Activated naive CD4-positive, alpha-beta T cell treated with anti-CD3 and anti-CD28 coated beads, Interleukin-2, amount 50 U/mL, for 16 hours (primary cell): ENCODE results near the gene KLHL29.

Experiments
- DNase-seq: peaks from one replicate; pipeline ENCODE4 v3.0.0-alpha.2; 2020

KLHL29 gene

DNA sequence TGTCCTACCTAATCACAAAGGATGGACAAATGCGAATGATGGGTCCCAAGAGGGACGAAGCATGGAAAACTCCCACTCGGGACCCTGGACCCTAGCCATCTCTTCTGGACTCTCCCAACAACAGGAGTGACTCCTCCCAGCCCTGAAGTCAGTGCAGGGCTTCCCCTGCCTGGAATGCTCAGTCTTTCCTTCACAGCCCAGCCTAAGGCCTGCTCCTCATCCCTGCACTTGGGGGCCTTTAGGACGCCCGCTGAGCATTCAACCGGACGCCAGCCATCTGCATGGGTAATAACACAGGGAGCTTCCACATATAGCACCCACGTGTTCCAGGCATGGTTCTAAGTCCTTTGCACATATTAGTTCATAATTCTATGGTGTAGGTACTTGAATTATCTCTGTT is 237.5 kb downstream of the KLHL29 start:
- no peak for DNase-seq

DNA sequence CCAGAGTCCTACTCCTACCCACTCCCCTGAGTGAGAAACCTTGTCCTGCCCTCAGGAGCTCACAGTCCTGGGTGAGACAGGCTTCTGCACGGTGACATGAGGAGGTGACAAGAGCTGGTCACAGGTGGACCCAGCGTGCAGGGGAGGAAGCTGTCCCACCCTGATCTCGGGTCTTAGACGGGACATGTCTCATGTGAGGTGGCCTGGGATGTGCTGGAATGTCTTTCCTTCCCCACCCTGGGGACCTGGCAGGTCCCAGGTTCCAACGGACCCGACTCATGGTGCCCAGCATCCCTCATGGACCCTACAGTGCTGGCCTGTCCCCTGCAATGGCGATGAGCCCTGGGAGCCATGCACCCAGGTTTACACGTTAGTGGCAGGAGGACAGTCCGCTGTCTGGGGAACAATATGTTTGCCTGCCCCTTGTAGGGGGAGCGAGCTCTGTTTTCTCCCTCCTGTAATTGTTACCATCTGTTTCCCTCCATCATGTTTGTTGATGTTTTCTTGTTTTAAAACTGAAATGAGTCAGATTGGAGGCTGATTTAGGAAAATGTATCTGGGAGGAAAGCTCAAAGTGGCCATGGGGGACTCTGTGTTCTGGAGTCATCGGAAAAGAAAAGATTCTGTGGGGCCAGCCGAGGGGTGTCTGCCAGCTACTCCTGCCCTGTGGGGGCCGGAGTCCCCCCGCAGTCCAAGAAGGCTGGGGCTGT is 238.1 kb downstream of the KLHL29 start:
- DNase-seq: no peak

DNA sequence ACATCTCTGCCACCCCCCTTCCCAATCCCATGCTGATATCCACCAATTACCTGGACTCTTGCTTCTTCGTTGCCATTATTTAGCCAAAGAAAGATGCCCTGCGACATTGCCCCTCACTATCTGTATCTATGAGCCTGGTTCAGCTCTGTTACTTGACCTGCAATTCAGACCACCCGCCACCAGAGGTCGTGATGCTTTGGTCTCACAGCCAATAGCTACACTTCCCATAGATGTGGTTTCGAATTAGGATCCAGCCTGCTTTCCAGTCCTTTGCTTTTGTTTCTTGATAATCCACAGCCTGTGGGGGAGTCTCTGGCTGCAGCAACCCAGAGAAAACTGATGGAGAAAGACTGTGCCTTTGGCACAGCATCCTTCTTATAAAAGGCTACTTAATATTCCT is 239.4 kb downstream of the KLHL29 start:
- DNase-seq: no peak

DNA sequence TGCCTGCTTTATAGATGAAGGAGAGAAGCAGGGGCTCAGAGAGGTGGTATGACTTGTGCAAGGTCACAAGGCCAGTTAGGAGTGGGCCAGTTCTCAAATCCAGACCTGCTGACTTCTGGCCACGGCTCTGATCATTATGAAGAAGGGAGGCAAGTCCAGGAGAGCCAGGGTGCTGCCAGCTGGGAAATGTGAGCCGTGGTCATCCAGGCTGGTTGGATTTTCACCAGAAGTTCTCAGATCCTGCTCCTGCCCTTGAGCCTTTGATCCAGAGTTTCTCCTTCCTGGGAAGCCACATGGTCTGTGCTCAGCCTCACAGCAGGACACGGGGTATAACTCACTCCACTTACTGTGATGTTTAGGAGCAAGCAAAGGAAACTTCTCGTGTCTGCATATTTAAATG is 239.9 kb downstream of the KLHL29 start:
- no peak for DNase-seq

DNA sequence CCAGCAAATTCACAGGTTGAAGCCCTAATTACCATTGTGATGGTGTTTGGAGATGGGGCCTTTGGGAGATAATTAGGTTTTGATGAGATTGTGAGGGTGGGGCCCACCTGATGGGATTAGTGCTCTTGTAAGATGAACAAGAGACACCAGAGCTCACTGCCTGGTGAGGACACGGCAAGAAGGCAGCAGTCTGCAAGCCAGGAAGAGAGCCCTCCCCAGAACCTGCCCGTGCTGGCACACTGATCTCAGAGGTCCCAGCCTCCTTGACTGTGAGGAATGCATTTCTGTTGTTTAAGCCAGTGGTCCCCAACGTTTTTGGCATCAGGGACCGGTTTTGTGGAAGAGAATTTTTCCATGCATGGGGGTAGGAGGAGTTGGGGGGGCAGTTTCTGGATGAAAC is 240.7 kb downstream of the KLHL29 start:
- no peak for DNase-seq

DNA sequence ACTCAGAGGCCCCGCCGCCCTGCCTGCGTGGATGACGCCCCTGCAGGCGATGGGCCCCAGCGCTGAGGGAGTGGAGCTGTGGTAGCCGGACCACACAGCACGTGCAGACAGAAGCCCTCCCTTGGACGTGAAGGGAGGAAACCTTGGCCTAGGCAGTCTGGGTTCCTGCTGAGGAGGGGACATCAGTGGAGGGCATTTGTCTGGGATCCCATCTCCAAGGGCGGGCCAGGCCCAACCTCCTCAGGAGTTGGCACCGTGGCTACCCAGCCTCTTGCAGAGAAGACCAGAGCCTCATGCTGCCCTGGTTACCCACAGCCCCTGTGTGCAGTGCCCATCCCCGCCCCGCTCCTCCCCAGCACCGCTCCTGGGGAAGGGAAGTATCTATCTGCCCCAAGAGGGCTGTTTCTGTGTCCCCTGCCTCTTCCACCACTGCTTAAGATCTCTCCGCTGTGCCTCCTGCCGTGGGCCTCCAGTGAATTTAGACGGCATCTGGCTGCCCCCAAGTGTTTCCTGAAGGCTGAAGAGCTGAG is 241.8 kb downstream of the KLHL29 start:
- no peak for DNase-seq

DNA sequence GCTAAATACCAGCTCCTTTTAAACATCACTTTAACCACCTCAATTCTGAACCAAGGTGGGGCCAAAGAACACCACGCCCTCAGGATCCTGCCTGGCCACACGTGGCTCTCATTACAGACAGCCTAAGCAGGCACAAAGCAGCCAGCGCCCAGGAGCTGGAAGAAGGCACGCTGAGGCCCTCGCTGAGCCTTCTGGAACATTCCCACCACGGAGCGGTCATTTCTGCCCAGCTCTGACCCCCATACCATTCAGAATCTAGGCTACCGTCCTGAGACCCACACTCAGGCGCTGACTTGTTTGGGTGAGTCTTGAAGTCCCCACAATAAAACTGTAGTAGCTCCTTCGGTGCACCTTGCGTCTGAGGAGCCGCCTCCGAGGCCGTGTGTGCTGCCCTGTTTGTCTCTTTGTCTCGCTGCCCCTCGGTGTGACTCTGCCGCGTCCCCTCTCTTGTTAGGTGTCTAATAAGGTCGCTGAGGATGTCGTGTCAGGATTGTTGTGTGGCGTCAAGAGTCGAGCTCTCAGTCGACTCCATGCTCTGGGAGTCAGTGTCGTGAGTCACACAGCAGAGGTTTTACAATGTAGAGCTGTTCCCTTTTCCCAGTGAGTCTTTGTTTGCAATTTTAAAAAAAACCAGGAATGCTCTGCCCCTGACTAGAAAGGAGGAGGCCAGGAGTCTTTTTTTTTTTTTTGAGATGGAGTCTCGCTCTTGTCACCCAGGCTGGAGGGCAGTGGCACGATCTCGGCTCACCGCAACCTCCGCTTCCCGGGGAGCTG is 242.4 kb downstream of the KLHL29 start:
- no peak for DNase-seq

DNA sequence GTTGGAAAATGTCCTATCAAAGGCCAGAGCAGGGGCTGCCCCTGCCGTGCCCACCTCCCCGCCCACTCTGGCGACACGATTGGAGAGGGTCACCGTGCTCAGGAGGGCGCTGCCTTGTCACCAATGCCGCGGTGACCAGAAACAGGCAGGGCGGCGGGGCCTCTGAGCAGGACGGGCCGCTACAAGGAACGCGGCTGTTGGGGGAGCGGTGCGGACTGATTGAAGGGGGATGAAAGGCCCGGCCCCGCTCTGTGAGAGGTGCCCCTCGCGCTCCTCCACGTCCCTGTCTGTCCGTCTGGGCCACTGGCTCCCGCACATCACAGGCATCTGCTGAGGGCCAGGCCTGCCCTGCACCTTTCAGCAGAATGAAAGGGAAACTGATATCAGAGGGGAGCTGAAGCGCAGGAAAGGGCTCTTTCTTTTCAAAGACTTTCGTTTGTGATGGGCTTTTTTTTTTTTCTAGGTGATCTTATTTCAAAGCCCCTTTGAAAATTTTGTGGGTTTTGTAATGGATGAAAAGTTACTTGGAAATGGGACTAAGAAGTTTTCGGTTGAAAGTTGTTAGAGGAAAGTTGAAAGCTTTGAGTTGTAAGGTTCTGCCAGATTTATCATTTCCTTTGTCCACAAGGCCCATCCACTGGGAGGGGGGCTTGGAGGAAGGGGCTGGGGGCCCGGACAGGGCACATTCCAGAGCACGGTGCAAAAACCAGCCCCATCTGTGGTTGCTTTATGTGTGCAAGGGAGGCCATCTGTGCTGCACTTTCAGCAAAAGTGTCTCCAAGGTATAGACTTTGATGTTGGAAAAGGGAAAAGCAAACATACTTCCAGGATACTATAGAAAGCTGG is 244.2 kb downstream of the KLHL29 start:
- no peak for DNase-seq

DNA sequence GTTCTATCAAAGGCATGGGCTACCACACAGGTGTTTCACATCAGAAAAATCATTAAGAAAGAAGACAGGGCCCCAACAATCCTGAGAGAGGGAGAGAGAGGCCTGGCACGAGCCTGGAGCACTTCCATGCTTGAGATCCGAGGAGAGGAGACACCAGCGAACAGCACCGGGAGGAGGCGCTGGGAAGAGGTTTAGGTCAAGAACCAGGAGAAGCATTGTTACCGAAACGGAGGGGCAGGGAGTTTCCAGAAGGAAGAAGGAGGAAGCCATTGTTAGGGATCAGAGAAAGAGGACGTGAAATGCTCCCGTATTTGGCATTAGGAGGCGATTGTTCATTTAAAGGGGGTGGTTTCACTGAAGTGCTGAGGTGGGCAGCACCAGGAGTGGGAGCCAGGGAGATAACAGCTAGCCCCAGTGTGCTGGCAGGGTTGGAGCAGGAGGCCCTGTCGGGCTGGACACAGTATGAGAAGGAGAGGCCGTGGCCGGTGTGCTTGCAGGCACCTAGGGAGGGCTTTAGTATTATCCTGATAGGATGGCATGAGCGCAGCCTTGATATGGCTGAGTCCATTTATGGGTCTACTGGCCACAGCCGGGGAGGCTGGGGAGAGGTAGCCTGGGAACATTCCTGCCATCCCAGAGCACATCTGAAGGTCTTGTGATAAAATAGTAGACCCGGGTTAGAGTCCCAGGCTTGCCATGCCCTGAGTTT is 244.9 kb downstream of the KLHL29 start:
- no peak for DNase-seq

DNA sequence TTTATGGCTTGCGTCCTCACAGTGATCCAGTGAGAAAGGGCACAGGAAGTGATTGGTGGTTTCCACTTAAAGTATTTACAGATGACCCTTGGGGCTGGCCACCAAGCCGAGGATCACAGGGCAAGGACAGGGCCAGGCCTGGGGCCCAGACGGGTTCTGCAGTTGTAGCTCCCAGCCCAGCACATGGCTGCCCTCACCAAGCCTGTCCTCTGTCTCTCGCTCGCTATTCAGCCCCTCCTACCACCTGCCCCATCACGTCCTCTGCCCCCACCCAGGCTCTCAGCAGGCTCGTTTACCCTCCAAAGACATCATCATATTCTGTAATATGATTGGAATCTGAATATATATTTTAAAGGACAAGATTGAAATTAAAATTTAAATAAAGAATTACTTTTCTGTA is 246.0 kb downstream of the KLHL29 start:
- no peak for DNase-seq

DNA sequence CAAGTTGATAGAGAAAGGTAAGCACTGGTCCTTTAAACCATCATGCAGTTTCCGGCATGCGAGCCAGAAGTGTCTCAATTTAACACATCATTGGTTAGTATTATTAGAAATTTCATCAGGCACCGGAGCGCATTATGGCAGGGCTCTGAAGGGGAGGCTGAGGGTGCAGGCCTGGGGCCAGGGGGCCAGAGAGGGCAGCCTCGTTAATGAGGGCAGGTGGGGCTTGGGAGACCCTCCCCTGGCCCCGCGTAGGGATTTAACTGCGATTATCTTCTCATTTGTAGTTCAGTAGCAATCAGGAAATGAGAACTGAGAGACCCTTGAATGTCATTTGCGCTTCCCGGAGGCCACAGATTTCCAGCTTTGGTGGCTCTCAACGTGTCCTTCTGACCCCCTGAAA is 246.4 kb downstream of the KLHL29 start:
- no peak for DNase-seq

DNA sequence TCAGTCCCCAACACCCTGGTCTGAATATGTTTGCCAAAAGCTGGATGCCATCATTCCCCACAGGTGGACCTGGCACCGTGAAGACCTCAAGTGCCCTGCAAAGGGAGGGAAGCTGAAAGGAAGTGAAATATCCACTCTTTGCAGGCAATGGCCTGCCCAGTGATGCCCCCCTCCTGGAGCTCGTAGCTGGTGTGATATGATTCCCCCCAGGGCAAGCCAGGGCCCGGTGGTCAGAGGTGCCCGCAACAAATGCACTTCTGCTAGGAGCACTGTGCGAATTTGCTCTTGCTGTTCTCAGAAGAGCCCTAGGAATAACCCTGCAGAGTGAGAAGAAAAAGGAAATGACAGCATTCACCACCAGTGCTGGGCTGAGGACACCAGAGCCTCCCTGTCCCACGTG is 247.4 kb downstream of the KLHL29 start:
- DNase-seq: no peak

DNA sequence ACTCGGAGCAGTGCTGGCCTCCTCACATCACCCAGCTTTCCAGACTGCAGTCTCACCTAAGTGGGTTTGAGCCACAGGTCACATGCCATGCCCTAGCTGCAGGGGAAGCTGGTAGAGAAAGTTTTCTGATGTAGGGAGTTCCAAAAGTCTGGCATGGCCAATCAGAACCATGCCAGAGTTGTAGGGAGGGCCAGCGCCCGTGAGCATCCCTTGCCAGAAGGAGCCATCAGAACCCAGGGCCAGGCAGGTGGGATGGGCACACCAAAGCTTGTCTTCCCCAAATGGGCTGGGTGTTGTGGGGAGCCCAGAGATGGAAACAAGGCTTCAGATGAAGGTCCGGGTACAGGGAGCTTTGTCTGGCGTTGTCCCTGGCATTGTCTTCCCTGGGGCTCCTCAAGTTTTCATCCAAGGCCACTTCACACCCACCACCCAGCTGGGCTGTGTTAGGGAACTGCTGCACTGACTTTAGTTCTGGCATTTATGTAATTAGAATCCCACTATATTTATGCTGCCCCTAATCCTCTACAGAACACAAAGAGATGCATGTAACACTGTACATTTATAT is 247.9 kb downstream of the KLHL29 start:
- DNase-seq: no peak

DNA sequence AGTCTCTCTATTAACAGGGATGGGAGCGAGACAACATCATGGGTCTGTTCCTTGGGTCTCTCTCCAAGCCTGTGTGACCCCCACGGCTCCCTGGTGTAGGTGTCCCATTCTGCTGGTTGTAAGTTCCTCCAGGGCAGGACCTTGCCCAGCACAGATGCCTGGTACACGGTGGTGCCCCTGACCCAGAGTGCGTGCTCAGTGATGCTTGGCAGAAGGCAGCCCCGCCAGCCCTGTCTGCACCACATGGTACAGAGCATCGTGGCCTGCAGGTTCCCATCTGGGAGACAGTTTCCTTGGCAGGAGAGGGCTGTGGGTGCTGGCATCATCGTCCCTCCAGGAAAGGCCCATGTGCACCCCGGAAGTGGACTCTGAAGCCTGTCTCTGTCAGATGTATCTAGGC is 249.0 kb downstream of the KLHL29 start:
- DNase-seq: no peak

DNA sequence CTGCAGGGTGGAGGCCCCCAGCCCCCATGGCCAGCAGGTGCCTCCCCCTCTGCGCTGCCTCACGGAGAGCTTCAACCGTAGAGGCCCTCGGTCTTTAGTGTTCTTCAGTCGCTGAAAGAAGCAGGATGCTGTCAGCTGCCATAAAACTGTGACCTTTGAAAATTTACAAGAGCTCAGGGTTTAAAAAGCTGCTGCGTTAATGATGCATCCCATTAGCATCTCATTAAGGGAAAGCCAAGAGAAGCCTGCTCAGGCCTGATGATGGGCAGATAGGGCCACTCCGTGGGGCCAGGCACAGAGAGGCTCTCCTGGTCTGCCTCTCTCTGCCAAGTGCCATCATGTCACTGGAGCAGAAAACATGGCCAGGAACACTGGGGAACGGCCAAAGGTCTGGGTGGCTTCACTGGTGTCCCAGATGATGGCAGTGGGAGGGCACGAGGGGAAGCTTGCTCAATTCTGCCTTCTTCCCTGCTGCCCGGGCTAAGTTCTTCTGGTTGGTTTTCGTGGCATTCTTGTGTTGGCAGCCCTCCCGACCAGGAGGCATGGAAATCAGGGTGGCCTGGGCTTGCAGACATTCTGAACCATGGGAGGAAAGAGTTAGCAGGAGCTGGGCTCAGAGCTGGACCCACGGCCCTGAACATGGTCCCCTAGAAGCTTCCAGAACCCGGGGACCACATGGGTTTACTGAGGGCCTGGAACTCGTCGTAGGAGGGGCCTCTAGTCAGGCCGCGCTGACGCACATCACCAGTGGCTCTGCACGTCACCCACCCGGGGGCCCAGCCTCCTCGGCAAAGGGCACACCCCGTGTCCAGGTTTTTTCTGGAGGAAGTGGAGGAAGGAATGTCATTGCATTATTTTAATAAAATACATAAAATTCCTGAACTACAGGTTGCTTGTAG is 250.7 kb downstream of the KLHL29 start:
- DNase-seq: no peak

DNA sequence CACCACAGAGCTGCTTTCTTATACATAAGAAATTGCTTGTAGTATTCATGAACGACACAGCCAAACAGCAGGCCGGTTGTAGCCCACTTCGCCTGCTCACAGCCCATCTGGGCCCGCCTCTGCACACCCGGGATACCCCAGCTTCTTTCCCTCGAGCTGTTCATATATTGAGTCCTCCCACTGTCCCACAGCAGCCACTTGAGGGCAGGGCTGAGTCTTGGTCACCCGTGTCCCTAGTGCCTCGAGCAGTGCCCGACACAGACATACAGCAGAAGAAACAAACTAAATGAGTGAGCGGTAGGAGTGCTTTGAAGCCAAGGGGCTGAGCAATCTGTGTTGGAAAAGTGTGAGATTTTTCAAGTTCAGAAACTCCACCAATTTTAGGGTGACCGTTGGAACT is 251.4 kb downstream of the KLHL29 start:
- DNase-seq: no peak

DNA sequence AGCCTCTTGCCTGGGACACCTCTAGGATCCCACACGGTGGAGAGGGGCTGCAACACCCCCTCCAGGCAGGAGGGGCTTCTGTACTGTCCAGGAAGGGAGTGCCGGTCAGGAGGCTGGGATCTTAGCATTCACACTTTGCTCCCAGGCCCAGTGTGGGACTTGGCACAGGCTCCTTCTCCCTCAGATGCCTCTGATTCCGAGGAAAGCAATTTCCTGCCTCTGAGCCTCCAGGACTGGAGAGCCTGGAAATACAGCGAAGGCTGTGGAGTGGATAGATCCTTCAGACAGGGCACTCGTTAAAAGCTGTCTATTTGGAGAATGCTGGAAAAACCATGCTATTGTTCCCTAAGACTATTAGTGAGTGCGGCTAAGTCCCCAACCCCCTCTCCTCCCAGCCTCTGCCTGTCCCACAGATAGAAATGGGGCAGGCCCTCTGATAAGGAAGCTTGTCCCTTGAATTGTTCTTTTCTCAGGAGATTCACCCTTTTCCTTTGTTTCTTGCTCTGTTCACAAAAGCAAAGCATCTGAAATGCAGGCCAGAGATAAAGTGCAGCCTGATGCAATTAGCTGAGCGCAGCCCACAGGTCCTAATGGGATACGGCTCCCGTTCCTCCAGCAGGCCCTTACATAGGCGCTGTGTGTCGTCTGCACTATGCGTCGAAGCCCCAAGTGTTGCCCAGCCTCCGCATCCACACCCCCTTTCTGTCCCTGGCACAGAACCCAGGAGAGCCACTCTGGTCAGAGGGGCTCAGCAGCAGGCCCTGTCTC is 252.2 kb downstream of the KLHL29 start:
- no peak for DNase-seq

DNA sequence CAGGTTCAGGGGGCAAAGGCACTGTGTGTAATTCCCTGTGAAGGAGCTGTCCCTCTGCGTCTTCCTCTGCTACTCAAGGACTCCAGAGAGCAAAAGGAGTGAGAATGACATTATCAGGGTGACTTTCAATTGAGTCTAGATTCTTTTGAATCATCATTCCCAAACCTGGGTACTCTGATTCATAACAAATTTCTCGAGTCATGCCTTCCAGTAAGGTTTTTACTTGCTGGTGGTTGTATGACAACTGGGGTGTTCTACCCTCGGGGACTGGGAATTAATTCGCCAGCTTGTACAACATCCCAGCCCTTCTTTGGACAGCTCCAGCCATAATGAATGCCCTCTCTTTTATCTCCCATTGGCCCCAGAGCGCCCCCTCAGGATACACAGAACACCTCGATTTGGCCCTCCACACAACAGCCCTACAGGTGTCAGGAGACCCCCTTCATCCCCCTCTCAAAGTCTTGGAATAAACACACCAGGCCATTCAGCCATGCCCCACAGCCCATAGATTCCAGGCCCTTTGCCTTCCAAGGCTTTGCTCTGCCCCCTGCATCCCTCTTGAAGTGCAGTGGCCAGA is 254.5 kb downstream of the KLHL29 start:
- DNase-seq: no peak

DNA sequence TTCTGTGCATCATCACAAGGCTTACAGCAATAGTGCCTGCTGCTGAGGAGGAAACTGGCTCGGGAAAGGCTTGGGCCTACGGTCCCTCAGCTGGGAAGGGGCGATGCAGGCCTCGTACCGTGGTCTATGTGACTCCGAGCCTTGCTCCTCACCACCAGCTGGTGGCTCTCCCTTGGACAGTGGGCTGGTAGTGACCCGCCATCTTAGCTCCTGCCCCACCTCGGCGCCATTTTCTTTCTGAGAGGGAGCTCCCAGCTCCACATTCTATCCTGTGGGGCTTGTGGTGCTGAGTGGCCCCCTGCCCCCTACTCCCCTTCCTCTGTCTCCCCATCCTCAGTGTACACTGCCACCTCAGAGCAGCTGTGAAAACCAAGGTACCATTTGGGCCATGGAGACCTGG is 255.7 kb downstream of the KLHL29 start:
- DNase-seq: no peak

DNA sequence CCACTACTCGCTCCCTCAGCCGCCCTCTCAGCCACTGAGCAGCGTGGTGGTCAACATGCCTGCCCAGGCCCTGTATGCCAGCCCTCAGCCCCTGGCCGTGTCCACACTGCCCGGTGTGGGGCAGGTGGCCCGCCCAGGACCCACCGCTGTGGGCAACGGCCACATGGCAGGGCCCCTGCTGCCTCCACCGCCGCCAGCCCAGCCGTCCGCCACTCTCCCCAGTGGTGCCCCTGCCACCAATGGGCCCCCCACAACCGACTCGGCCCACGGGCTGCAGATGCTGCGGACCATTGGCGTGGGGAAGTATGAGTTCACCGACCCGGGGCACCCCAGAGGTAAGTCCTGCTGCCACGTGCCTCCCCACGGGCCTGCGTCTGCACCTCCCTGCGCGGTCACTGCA is 257.5 kb downstream of the KLHL29 start:
- no peak for DNase-seq
